Neutrophil (primary cell): ENCODE measurements around the gene OARD1.

Experiments
- H3K27ac ChIP-seq: fragments of 200-600 bp; sonication (generic); 2 replicates; pipeline ENCODE4 v1.5.1; 2016; ENCODE audit warnings: mild to moderate bottlenecking, moderate library complexity
- H3K27me3 ChIP-seq: fragments of 200-600 bp; sonication (generic); 2 replicates; pipeline ENCODE4 v1.6.0; 2016; ENCODE audit warnings: mild to moderate bottlenecking
- H3K36me3 ChIP-seq: fragments of 200-600 bp; sonication (generic); 2 replicates; pipeline ENCODE4 v1.5.1; 2017
- H3K4me1 ChIP-seq, 2 experiments: fragments of 200-600 bp in 1 of 2; sonication (generic) in 1 of 2; 1 replicate in 1 of 2; 2 replicates in 1 of 2; pipeline versions ENCODE4 v1.5.1 to v1.6.1; 2013 to 2016; ENCODE audit warnings: low read depth in 1 of 2, low read length in 1 of 2, mild to moderate bottlenecking in 1 of 2, moderate library complexity in 1 of 2; ENCODE audit not compliant: control insufficient read depth in 1 of 2, insufficient read depth in 1 of 2
- H3K4me3 ChIP-seq, 2 experiments: fragments of 200-600 bp in 1 of 2; sonication (generic) in 1 of 2; 1 replicate in 1 of 2; 2 replicates in 1 of 2; pipeline ENCODE4 v1.5.1; 2013 to 2016; ENCODE audit warnings: low read depth in 1 of 2, low read length in 1 of 2, mild to moderate bottlenecking in 1 of 2, moderate library complexity in 1 of 2
- H3K9me3 ChIP-seq: fragments of 200-600 bp; sonication (generic); 2 replicates; pipeline ENCODE4 v1.5.1; 2016
- TF ChIP-seq, protein P1 (sequence below): fragments of 200-600 bp; sonication (generic); IDR thresholded peaks from 2 replicates; pipeline ENCODE4 v1.5.1; 2016; ENCODE audit warnings: antibody characterized with exemption

OARD1 gene

DNA sequence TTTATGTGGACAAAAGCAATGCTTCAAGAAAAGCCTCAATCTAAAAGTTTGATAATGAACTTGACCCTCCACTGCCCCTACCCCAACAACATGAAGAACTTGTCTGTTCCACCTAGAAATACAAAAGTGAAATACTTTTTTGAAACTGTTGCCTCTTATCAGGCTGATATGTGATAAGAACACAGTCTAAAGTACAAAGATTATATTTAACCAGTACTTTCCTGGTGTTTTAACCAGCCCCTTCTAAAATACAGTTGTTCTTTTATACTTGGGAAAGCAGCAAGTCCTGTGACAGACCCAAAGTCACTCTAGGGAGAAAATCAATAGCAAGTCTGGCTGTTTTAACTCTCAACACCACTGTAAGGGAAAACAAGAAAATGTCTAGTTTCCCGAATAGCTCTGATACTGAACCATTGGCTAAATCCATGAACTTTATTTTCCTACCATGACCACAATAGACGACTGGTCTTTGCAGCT lies 6.6 kb downstream of the OARD1 start:
- Histone ChIP-seq H3K4me3 (no peak overlapping the region), H3K27ac (no peak overlapping the region), H3K36me3 (peaks cover 40% of the 10 kb centered on the region), H3K9me3 (no peaks in the 10 kb centered on the region), H3K27me3 (no peaks in the 10 kb centered on the region), H3K4me1 (peaks cover 2% of the 10 kb centered on the region in 2 experiments)
- TF ChIP-seq, protein P1, sequence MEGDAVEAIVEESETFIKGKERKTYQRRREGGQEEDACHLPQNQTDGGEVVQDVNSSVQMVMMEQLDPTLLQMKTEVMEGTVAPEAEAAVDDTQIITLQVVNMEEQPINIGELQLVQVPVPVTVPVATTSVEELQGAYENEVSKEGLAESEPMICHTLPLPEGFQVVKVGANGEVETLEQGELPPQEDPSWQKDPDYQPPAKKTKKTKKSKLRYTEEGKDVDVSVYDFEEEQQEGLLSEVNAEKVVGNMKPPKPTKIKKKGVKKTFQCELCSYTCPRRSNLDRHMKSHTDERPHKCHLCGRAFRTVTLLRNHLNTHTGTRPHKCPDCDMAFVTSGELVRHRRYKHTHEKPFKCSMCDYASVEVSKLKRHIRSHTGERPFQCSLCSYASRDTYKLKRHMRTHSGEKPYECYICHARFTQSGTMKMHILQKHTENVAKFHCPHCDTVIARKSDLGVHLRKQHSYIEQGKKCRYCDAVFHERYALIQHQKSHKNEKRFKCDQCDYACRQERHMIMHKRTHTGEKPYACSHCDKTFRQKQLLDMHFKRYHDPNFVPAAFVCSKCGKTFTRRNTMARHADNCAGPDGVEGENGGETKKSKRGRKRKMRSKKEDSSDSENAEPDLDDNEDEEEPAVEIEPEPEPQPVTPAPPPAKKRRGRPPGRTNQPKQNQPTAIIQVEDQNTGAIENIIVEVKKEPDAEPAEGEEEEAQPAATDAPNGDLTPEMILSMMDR = no peak

DNA sequence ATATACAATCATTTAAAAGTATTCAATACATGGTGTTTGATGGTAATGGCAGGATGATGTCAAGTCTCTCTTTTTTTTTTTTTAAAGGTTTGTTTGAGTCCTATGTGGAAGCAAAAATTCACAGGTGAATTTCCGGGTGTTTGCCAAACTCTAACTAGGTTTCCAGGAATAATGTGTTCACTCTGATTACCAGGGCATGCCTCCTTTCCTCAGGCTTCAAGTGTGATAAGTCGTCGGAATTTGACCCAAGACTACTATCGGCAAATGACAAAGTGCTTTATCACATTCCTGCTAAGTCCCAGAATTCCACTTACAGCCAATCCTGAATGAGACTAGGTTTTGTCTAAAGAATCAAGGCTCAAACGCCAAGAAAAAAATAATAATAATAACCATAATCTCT lies 7.3 kb downstream of the OARD1 start:
- H3K36me3 ChIP-seq = peaks cover 40% of the 10 kb centered on the region
- H3K4me3 ChIP-seq = no peak overlapping the region
- H3K27ac ChIP-seq = no peak overlapping the region
- H3K27me3 ChIP-seq = no peaks in the 10 kb centered on the region
- no peaks in the 10 kb centered on the region for H3K4me1 ChIP-seq
- H3K9me3 ChIP-seq = no peaks in the 10 kb centered on the region
- TF ChIP-seq, protein P1 = no peak

DNA sequence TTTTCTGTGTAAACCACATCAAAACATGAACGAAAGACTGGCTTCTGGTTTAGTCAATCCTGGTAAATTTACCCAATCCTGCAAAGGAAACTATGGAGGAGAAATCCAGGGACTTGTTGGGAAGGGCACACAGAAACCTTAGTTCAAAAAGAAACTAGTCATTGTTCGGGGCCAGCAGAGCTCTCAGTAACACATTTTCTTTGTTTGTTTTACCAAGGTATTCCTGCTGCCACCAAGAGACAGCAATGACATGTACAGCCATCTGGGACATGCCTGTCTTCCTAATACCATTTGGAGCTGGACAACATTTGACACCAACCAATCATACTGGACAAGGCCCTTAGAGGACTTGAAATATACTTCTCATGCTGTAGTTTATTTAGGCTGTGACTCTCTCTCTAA lies 8.3 kb downstream of the OARD1 start:
- TF ChIP-seq, protein P1 = no peak
- H3K4me3 ChIP-seq = no peak overlapping the region
- no peaks in the 10 kb centered on the region for H3K27me3 ChIP-seq
- H3K9me3 ChIP-seq = no peaks in the 10 kb centered on the region
- H3K4me1 ChIP-seq = no peaks in the 10 kb centered on the region
- no peak overlapping the region for H3K27ac ChIP-seq
- H3K36me3 ChIP-seq = peaks cover 40% of the 10 kb centered on the region

DNA sequence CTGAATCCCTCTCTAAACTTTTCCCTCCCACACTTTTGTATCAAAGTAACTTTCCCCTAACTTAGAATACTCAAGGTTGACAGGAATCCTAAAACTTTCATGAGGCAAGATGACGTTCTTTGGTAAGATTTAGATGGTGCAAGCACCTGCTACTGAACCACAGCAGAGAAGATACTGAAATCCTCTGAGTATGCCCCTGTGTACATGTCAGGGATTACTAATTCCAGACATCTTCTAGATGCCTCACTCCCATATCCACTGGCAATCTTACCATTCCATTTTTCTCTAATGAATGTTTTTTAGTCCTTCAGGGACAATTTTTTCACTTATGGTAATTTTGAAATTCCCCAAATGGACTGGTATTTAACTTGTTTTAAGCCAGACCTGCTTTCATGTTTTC lies 10.1 kb downstream of the OARD1 start:
- TF ChIP-seq, protein P1 = no peak
- Histone ChIP-seq H3K27me3 (no peaks in the 10 kb centered on the region), H3K9me3 (no peaks in the 10 kb centered on the region)

DNA sequence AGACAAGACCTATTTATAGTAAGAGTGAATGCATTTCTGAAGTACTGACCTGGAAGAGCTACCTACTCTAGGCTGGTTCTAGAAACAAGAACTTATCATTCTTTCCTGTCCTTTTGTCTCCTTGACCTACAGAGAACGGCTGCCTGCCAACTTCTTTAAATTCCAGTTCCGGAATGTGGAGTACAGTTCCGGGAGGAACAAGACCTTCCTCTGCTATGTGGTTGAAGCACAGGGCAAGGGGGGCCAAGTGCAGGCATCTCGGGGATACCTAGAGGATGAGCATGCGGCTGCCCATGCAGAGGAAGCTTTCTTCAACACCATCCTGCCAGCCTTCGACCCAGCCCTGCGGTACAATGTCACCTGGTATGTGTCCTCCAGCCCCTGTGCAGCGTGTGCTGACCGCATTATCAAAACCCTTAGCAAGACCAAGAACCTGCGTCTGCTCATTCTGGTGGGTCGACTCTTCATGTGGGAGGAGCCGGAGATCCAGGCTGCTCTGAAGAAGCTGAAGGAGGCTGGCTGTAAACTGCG lies 10.9 kb downstream of the OARD1 start:
- no peaks in the 10 kb centered on the region for H3K4me1 ChIP-seq
- H3K27ac ChIP-seq = no peak overlapping the region
- H3K36me3 ChIP-seq = peaks cover 33% of the 10 kb centered on the region
- H3K9me3 ChIP-seq = no peaks in the 10 kb centered on the region
- no peak overlapping the region for H3K4me3 ChIP-seq
- TF ChIP-seq, protein P1 = no peak
- H3K27me3 ChIP-seq = no peaks in the 10 kb centered on the region

More for the DNA sequence above, 10.1 kb downstream of the OARD1 start:
- H3K27ac ChIP-seq = no peak overlapping the region
- no peaks in the 10 kb centered on the region for H3K4me1 ChIP-seq
- peaks cover 34% of the 10 kb centered on the region for H3K36me3 ChIP-seq
- H3K4me3 ChIP-seq = no peak overlapping the region
